Glutamatergic neuron (in vitro differentiated cells): ENCODE data around the gene PPIL1. TPM values are rescaled to one million over a fixed set of nuclear protein-coding genes. Genes with fewer than 3 reads are reported as not detected.

ENCODE experiments used
- DNase-seq: peaks from one replicate; pipeline ENCODE4 v3.0.0; 2022
- H3K27ac Mint-ChIP-seq: one replicate; pipeline ENCODE4 v1.8.0; 2020; ENCODE audit warnings: mild to moderate bottlenecking, mixed read lengths, inconsistent platforms; ENCODE audit not compliant: unreplicated experiment
- H3K27me3 Mint-ChIP-seq: one replicate; pipeline ENCODE4 v1.8.0; 2020; ENCODE audit warnings: mild to moderate bottlenecking, moderate library complexity, mixed read lengths, inconsistent platforms; ENCODE audit not compliant: unreplicated experiment
- H3K36me3 Mint-ChIP-seq: one replicate; pipeline ENCODE4 v1.8.0; 2020; ENCODE audit warnings: mild to moderate bottlenecking, mixed read lengths, inconsistent platforms; ENCODE audit not compliant: unreplicated experiment
- H3K4me1 Mint-ChIP-seq: one replicate; pipeline ENCODE4 v1.8.0; 2020; ENCODE audit warnings: mild to moderate bottlenecking, low read depth, mixed read lengths, inconsistent platforms; ENCODE audit not compliant: unreplicated experiment
- H3K4me3 Mint-ChIP-seq: one replicate; pipeline ENCODE4 v1.8.0; 2020; ENCODE audit warnings: mild to moderate bottlenecking, mixed read lengths, inconsistent platforms; ENCODE audit not compliant: unreplicated experiment
- H3K9me3 Mint-ChIP-seq: one replicate; pipeline ENCODE4 v1.8.0; 2020; ENCODE audit warnings: mild to moderate bottlenecking, moderate library complexity, mixed read lengths, inconsistent platforms; ENCODE audit not compliant: unreplicated experiment
- CTCF ChIP-seq: fragments of 200-600 bp; sonication (generic); IDR thresholded peaks from one replicate; pipeline ENCODE4 v1.5.0; 2021; ENCODE audit not compliant: partially characterized antibody, unreplicated experiment
- total RNA-seq: library from RNA; stranded (reverse); fragmentation: NEBNext Ultra II Directional; extraction: Animal tissue kit (Norgen Biotek cat#: 25700); gene quantifications from one replicate; pipeline ENCODE4 v1.2.1, GENCODE V29; 2021; ENCODE audit not compliant: unreplicated experiment

PPIL1 gene
- total RNA-seq, 1 donor from 2014 or later: 28.6 TPM

DNA sequence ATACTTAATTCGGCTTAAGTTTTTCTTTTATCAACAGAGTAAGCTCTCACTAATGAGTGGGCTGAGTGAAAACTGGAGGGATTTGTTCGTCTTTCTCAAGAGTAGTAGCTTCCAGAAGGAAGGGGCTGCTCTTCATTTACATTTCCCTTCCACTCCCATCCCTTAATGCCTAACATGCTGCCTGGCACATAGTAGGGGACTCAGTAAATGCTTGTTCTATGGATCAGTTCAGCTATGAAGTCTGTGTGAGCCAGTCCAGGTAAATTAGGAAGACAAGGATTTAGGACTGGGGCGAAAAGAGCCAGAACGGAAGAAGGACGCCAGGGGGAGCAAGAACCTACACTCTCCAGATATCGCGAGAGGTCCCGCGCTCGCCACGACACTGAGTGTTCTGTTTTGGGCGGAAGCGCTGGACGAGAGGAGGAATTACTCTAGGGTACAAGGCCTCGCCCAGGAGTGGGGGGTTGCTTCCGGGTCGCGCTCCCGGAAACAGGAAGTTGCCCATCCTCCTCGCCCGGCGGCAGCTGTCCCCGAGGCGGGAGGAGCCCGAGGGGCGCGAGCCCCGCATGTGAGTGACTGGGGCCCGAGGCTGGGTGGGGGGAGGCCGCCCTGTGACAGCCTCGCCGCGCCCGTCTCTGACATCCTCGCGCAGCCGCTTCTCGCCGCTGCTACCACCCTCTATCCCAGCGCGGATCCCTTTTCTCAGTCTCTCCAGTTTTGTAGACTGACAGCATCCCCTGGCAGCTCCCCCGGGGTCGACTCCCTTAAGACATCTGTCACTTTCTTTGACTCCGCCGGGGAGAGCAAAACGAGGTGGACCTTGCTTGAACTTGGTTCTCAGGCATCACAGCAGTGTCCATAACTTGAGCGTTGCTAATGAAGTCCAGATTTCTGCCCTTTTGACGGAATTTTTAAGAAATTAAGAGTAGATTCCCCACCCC is 11.1 kb upstream of the PPIL1 start, which contains the start of gene C6orf89:
C6orf89 (plus strand) TSS at position 492 of the 941 bp plus-strand sequence. CDS start 13,493 bp downstream, outside the sequence.
- Mint-ChIP-seq H3K27me3 (peaks cover 2% of the 10 kb centered on the region), H3K4me1 (peaks cover 7% of the 10 kb centered on the region), H3K27ac (peak within 1 kb of the TSS; percentile 100), H3K36me3 (no peaks in the 10 kb centered on the region), H3K9me3 (no peaks in the 10 kb centered on the region), H3K4me3 (peak within 1 kb of the TSS; percentile 97)
- DNase-seq: peak; percentile 97
- peak; percentile 87 for TF ChIP-seq CTCF

DNA sequence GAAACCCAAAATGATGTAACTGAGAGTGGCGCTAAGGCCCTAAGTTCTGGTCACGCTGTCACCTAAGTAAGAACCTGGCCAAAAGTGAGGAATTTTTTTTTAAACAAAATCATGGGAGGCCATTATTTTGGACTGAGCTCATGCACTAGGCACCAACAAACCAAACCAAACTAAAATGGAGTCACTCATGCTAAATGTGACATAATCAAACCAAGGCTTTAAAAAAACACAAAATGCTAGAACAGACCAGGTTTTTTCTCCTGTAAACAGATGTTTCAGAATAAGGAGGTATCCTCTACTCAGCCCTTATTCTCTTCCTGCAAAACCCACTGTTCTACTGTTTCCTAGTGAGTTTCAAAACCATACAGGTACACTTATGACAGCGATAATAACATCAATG is 10.0 kb upstream of the PPIL1 start:
- no peaks in the 10 kb centered on the region for H3K36me3 Mint-ChIP-seq
- no peaks in the 10 kb centered on the region for H3K9me3 Mint-ChIP-seq
- TF ChIP-seq CTCF: no peak
- peaks cover 2% of the 10 kb centered on the region for H3K27me3 Mint-ChIP-seq
- H3K27ac Mint-ChIP-seq: no peak overlapping the region
- DNase-seq: no peak
- peaks cover 7% of the 10 kb centered on the region for H3K4me1 Mint-ChIP-seq
- no peak overlapping the region for H3K4me3 Mint-ChIP-seq

- DNase-seq: no peak
- Mint-ChIP-seq H3K4me1 (peaks cover 7% of the 10 kb centered on the region), H3K27ac (peak overlapping the region; percentile 99), H3K36me3 (no peaks in the 10 kb centered on the region), H3K4me3 (peak overlapping the region; percentile 99), H3K9me3 (no peaks in the 10 kb centered on the region), H3K27me3 (no peaks in the 10 kb centered on the region)
- no peak for TF ChIP-seq CTCF
Observed at GRCh38 chr6:36875250-36875633, 639 bp upstream of the PPIL1 start.

DNA sequence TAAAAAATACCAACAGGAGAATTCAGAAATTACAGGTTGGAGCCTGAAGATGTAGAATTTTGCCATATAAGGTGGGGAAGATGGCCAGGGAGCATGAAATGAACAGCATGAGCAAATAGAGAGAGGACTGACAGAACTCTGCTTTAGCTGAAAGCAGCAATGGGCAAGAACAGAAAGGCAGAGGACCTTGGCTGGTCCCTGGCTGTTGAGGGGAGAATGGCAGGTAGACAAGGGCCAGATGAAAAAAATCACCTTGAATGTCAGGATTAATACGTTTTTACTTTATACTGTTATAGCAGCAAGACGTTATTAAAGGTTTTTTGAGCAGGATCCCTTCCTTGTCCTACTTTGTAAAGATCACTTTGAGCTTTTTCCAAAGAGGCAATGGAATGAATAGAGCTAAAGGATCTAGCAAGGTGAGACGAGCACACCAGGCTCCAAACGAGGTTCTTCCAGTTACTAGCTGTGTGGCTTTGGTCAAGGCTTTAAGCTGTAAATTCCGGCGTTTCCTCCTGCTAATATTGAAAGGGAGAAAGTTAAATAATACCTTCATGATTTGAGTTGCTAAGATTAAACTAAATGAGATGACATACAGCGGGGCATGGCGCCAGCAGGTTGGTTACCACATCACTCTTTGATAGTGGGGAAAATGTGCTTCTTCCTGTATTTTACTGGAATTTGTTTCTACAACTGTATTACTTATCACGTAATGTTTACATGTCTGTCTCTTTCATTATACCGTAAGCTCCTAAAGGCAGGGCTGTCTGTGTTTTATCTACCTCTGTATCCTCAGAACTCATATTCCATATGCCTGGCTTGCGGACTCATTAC is 776 bp downstream of the PPIL1 start:
- no peak for DNase-seq
- Mint-ChIP-seq H3K4me3 (peak overlapping the region; percentile 99), H3K27me3 (no peaks in the 10 kb centered on the region), H3K4me1 (peaks cover 7% of the 10 kb centered on the region), H3K9me3 (no peaks in the 10 kb centered on the region), H3K27ac (peak overlapping the region; percentile 99), H3K36me3 (no peaks in the 10 kb centered on the region)
- no peak for TF ChIP-seq CTCF
